ENCODE data around the gene RIOK3. TPM values are rescaled to one million over a fixed set of nuclear protein-coding genes. Genes with fewer than 3 reads are reported as not detected.
"Not testable (repeated sequence)": the region's sequence is repeated elsewhere in the genome, so short reads cannot be mapped to it uniquely, and the experiment has no call there.

RIOK3 gene, protein sequence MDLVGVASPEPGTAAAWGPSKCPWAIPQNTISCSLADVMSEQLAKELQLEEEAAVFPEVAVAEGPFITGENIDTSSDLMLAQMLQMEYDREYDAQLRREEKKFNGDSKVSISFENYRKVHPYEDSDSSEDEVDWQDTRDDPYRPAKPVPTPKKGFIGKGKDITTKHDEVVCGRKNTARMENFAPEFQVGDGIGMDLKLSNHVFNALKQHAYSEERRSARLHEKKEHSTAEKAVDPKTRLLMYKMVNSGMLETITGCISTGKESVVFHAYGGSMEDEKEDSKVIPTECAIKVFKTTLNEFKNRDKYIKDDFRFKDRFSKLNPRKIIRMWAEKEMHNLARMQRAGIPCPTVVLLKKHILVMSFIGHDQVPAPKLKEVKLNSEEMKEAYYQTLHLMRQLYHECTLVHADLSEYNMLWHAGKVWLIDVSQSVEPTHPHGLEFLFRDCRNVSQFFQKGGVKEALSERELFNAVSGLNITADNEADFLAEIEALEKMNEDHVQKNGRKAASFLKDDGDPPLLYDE
- 48.9 and 68.8 TPM in 2 replicates for total RNA-seq

DNA sequence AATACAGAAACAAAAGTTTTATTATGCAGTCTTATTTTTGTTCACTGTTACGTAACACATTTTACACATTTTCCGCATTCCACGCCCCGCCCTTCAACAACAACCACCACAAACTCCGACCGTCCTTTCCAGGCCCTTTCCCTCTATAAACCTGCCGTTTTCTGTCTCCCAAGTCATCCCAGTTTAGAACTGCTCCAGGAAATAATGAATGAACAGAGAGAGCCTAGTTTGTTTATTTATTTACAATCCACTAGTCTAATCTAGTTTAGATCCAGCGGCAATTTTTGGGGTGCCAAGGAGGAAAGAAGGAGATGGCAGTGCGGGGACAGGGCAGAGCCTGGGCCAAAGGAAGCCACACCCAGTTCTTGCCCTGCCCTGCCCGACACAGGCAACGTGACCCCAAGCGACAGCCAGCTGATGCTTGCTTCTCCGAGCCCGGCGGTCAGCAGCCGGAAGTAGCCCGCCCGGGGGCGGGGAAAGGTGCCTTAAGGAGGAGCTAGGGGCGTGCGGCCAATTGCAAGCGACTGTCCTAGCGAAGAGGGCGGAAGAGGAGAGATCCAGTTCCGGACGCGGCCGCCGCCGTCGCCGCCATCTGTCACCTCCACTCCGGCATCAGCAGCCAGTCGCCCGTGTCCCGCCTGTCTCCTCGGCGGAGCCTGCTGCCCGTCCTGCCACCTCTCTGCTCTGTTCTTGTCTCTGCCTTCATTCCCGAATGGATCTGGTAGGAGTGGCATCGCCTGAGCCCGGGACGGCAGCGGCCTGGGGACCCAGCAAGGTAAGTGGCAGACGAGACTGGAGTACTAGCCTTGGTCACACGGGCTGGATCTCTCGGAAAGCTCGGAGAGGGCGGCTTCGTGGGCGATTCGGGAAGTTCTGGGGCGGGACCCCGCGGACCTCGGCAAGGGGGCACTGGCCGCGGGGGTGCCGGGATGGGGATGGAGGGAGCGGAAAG lies at the start of gene RIOK3:
Gene RIOK3 (plus strand): TSS at position 560 of the 952 bp plus-strand sequence. CDS start 153 bp downstream, at position 713.
- no peak for DNase-seq (ENCODE audit: extremely low read depth, low read depth, low spot score)

DNA sequence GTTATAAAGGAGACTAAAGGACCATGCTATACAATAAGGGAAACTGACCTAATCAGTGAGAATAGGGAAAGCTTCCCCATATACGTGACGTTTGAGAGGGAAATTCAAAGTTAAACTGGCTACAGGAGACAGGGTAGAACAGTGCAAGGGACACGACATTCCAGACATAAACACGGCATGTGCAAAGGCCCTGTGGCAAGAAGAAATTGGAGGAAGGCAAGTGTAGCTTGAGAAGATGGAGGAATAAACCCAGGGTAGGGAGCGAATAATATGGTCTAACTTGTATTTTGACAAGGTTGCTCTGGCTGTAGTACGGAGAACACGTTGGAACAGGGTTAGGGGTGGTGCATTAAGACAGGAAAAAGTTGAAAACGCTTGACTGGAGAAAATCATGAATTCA lies 49.8 kb upstream of the RIOK3 start:
- DNase-seq (ENCODE audit: extremely low read depth, low read depth, low spot score), result no peak

DNA sequence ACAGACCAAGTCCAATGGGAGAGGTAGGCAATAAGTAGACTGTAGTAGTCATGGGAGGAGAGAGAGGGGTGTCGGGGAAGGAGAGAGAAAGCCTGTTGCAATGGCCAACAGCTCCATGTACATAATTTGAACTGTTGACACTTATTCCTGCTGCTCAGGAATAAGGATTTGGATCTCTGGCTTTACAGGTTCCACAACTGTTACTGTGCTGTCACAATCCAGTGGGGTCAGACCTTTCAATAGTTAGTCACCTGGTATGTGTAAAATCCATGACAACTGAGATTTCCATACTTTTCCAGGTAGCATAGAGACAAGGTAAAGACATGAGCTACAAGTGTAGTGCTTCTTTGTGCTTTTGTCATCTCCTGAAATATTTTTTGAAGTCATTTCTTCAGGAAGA lies 47.5 kb upstream of the RIOK3 start:
- DNase-seq (ENCODE audit: extremely low read depth, low read depth, low spot score), result no peak

DNA sequence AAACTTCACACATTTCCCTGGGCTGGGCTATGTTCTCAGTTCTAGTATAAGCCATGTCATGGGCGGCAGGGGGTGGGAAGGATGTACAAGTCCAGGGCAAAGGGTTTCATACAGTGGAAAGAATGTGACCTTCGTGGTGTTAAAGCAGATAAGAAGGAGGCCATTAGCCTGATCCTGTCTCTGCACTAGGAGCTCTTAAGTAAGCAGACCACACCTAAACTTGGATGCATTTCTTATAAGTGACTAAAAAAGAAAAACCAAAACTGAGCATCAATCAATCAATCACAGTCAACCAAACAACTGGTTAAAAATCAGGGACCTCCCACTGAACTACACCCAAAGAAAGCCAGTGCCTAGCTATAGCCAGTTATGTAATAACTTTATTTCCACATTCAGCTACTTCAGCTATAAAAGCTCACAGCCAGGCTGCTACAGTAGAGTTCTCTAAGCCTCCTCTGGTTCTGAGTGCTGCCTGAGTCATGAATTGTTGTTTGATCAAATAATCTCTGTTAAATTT lies 46.8 kb upstream of the RIOK3 start:
- no peak for DNase-seq (ENCODE audit: extremely low read depth, low read depth, low spot score)

DNA sequence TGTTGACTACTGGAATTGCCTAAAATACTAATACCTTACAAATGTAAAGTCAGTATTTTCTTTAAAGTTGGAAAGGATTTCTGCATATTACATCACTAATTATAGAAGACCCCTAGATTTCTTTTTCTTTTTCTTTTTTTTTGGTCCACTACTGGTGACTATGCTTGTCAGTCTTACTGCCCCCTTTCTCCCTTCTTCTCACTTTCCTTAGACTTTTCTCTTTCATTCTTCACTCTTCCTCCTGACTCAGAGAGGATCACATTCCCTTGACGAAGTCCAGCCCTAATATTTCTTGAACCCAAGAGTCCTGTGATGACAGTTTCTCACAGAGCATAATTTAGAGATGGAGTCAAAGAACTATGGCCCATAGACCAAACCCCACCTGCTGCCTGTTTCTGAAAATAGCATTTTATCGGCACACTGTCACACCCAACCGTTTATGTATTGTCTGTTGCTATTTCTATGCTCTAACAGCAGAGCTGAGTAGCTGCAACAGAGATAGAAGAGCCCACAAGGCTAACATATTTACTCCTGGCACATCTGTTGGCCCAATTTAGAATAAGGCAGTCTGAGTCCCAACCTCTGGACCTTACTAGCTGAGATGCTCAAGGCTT lies 40.6 kb upstream of the RIOK3 start:
- no peak for DNase-seq (ENCODE audit: extremely low read depth, low read depth, low spot score)

DNA sequence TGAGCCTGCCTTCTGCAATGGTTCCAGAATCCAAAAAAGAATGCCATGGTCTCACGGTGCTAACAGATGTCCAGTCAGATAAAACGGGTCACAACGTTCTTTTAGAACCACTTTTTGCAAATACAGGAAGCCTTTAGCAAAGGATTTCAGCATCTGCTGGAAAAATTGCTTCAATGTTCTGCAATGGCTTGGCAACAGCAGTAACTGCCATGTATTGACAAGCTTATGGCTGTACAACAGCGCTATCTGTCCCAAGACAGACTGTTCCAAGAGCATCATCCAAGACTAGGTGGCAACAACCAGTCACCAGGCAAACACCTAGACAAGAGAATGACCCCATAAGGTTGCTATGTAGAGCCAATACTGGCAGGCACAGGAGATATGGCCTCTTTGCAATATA lies 37.6 kb upstream of the RIOK3 start:
- no peak for DNase-seq (ENCODE audit: extremely low read depth, low read depth, low spot score)

DNA sequence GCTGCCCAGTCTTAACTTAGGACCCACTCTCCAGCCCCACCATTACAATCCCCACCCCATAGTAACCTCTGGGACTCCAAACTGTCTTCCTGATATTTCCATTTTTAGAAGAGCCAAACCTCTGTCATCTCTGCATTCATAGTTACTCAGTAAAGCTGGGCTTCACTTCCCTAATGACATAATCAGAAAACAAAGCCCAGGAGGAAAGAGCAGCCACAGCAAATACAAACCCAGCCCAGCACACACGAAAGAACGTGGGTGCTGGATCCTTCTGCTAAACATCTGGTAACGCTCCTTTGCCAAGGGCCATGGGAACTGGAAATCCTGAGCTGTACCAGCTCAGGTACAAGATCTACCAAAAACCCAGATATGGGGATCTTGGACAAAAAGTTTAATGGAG lies 36.8 kb upstream of the RIOK3 start:
- no peak for DNase-seq (ENCODE audit: extremely low read depth, low read depth, low spot score)

DNA sequence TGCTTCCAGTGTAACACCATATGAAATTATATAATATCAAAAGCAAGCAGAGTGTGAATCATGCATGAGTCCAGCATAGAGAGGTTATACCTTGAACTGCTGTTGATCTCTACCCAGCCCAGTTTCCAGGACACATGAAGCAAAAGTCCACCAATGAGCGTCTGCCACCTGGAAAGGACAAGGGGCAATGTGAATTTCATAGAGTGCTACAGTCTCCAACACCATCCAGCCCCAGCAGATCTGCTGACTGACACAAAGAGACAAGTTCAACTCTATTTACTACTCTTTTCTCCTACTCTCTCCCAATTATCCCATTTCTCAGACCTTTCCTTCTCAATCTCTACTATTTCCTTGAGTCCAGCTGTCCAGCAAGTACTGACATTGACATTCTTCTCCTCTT lies 31.8 kb upstream of the RIOK3 start:
- no peak for DNase-seq (ENCODE audit: extremely low read depth, low read depth, low spot score)

DNA sequence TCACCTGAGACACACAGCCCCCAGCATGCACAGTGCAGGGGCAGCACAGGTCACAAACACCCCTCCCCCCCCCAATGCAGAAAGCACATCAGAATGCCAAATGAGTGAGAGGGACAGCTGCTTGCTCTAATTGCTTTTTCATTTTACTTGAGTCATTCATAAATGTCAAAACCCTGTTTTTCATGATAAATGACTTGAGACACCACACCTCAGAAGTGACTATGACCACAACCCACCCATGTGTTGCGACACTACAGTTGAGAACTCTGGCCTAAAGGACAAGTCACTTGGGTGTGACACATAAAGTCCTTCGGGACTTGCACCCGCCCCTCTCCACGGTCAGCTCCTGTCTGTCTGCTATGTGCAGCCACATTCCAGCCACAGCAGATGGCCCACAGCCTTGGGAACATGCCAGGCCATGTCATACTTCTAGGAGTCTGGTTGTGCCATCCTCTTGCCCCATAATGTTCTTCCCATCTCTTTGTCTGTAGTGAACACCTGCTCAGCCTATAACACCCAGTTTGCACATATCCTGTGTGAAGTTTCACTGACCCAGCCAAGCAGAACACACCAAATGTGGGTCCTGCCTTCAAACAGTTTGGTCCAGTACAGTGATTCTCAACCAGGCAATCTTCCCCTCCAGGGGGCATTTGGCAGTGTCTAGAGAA lies 30.2 kb upstream of the RIOK3 start:
- DNase-seq (ENCODE audit: extremely low read depth, low read depth, low spot score), result no peak

DNA sequence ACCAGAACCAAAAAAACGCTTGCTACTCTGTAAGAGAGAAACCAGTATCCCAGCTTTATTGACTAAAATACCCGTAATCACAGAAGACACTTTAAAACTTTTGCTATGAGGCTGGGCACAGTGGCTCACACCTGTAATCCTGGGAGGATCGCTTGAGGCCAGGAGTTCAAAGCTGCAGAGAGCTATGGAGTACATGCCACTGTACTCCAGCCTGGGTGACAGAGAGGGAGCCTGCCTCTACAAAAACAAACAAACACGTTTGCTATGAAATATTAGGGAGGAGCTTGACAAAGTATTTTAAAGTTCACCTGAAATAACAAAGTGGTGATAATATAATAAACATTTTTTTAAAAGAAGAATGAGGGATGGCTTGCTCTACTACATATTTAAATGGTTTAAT lies 28.5 kb upstream of the RIOK3 start:
- no peak for DNase-seq (ENCODE audit: extremely low read depth, low read depth, low spot score)

DNA sequence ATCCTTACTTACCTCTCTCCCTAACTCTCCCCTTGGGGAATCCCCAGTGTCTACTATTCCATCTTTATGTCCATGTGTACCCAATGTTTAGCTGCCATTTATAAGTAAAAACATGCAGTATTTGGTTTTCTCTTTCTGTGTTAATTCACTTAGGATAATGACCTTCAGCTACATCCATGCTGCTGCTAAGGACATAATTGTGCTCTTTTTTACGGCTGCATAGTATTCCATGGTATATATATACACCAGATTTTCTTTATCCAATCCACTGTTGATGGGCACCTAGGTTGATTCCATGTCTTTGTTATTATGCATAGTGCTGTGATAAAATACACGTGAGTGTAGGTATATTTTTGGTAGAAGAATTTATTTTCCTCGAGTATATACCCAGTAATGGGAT lies 24.3 kb upstream of the RIOK3 start:
- no peak for DNase-seq (ENCODE audit: extremely low read depth, low read depth, low spot score)

DNA sequence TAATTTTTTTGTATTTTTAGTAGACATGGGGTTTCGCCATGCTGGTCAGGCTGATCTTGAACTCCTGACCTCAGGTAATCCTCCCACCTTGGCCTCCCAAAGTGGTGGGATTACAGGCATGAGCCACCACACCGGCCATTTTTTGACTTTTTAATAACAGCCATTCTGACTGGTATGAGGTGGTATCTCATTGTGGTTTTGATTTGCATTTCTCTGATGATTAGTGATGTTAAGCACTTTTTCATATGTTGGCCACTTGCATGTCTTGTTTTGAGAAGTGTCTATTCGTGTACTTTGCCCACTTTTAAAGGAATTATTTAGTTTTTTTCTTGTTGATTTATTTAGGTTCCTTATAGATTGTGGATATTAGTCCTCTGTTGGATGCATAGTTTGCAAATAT lies 23.5 kb upstream of the RIOK3 start:
- DNase-seq (ENCODE audit: extremely low read depth, low read depth, low spot score), result not testable (repeated sequence)

DNA sequence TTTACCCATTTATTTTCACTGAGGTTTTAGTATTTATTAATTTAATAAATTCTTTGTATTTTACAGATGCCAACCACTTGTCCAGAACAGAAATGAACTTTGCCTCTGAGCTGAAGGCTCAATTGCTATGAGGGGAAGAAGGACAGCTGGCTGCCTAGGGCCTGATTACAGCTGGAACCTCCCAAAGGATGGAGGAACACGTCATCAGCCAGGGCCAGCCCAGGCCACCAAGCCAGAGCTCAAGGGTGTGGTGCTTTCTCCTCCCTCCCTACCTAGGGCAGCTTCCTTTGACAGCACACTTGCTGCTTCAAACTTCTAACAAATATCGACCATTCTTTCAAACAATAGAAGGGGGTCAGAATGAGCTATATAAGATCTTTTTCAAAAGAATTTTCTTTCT lies 19.7 kb upstream of the RIOK3 start:
- DNase-seq (ENCODE audit: extremely low read depth, low read depth, low spot score), result no peak

DNA sequence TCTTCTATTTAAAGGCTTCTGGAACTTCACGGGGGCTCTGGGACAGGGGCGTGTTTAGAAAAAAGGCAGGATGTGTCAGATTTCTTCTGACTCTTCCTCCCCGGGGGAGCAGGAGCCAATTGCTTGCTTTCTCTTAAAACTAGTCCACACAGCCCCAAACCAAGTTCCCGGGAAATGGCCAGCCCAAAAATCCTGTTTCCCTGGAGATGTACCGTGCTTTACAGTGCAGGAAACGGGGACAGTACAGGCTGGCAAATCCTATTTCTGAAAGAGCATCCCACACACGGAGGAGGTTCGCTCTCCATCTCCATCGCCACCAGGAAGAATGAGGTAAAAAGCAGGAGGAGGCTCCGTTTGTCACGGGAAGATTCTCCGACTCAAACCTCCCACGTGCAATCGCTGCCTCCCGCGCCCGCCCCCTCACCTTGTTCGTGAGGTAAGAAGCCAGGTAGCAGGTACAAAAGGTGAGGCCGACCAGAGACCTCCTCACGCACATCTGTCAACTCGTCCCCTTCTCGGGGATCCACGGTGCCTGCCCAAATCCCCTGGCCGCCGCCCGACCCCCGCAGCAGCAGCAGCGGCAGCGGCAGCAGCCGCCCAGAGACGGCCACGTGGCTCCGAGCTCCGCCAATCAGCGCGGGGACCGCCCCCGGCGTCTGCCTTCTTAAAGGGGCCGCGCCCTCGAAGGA lies 15.6 kb upstream of the RIOK3 start:
- DNase-seq (ENCODE audit: extremely low read depth, low read depth, low spot score), result no peak

DNA sequence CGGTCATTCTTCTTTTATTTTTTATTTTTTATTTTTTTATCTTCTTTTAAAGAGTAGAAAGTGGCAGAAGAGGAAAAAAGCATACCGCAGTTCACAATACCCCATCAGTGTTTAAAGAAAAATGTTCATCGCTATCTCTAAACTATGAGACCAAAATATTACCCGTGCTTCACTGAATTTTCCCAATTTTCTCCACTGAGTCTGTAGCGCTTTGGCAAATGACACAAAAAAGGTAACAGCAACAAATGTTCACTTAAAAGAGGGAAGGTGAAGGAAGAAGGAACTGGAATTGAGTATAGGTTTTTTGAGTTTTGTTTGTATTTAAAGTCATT lies 15.1 kb upstream of the RIOK3 start:
- DNase-seq (ENCODE audit: extremely low read depth, low read depth, low spot score), result no peak

DNA sequence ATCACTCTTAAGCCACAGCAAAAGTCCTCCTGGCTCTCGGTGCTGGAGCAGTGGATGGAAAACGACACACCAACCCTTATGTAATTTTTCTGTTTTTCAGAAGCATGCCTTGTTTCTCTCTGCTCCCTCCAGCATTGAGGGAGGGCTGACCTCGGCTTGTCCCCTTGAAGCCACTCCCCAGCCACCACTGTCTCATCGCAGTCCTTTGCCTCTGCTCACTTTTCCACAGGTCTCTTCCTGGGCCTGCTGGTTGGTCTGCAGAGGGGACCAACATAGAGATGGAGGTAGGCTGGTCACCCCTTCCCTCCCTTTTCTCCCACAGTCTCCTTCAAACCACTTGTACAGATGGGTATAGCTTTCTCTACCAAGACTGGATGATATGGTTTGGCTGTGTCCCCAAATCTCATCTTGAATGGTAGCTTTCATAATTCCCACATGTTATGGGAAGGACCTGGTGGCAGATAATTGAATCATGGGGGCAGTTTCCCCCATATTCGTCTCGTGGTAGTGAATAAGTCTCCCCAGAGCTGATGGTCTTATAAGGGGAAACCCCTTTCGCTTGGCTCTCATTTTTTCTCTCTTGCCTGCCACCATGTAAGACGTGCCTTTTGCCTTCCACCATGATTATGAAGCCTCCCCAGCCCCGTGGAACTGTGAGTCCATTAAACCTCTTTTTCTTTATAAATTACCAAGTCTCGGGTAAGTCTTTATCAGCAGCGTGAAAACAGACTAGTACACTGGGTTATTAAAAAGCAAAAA lies 14.3 kb upstream of the RIOK3 start:
- no peak for DNase-seq (ENCODE audit: extremely low read depth, low read depth, low spot score)

DNA sequence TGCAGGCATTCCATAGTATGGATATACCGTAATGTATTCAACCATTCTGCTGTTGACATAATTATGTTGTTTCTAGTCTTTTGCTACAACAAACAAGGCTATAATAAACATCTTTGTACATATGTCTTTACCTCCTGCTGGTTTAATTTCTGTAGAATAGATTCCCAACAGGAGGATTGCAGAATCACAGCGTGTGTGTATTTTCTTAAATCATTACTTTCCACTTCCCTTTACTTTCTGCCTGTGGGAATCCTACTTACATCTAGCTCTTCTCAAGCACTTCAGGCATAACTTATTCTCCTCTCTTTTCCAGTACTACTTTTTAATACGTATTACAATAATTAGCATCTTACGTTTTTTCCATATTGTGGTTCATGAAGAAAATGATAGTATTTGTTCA lies 13.0 kb upstream of the RIOK3 start:
- DNase-seq (ENCODE audit: extremely low read depth, low read depth, low spot score), result no peak

DNA sequence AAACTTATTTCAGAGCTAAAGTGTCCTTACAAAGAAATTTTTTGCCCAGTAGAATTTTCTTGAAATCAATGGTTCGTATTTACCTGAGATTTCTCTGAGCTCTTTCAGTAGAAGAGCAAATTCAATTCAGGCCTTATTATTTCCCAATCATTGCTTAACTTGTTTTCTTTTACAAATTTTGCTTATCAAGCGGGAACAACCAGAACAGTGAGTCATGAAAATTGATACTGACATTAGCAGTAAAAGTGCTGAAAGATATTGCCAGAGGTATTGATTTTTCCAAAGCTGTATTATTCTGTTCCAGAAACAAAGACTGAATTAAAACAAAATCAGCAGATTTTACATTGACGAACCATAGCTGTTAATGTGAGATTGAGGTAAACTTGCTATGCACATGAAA lies 10.1 kb upstream of the RIOK3 start:
- no peak for DNase-seq (ENCODE audit: extremely low read depth, low read depth, low spot score)

DNA sequence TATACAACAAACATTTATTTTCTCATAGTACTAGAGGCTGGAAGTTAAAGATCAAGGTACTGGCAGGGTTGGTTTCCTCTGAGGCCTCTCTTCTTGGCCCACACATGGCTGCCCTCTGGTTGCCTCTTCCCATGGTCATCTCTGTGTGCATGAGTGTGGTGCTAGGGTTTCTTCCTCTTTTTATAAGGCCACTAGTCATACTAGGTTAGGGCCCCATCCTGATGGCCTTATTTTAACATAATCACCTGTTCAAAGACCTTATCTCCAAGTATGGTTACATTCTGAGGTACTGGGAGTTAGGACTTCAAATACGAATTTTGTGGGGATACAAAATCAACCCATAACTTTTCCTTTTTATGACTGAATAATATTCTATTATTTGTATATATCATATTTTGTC lies 4.8 kb upstream of the RIOK3 start:
- DNase-seq (ENCODE audit: extremely low read depth, low read depth, low spot score), result no peak

Measured in glomerular endothelial cell (primary cell).